ENCODE measurements around the gene C6orf89.

Gene C6orf89, protein sequence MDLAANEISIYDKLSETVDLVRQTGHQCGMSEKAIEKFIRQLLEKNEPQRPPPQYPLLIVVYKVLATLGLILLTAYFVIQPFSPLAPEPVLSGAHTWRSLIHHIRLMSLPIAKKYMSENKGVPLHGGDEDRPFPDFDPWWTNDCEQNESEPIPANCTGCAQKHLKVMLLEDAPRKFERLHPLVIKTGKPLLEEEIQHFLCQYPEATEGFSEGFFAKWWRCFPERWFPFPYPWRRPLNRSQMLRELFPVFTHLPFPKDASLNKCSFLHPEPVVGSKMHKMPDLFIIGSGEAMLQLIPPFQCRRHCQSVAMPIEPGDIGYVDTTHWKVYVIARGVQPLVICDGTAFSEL

DNA sequence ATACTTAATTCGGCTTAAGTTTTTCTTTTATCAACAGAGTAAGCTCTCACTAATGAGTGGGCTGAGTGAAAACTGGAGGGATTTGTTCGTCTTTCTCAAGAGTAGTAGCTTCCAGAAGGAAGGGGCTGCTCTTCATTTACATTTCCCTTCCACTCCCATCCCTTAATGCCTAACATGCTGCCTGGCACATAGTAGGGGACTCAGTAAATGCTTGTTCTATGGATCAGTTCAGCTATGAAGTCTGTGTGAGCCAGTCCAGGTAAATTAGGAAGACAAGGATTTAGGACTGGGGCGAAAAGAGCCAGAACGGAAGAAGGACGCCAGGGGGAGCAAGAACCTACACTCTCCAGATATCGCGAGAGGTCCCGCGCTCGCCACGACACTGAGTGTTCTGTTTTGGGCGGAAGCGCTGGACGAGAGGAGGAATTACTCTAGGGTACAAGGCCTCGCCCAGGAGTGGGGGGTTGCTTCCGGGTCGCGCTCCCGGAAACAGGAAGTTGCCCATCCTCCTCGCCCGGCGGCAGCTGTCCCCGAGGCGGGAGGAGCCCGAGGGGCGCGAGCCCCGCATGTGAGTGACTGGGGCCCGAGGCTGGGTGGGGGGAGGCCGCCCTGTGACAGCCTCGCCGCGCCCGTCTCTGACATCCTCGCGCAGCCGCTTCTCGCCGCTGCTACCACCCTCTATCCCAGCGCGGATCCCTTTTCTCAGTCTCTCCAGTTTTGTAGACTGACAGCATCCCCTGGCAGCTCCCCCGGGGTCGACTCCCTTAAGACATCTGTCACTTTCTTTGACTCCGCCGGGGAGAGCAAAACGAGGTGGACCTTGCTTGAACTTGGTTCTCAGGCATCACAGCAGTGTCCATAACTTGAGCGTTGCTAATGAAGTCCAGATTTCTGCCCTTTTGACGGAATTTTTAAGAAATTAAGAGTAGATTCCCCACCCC, at the start of gene C6orf89:
TSS of gene C6orf89 (plus strand) at position 492 of the 941 bp plus-strand sequence. CDS start 13,493 bp downstream, outside the sequence.
- DNase-seq: peak; percentile 98

DNA sequence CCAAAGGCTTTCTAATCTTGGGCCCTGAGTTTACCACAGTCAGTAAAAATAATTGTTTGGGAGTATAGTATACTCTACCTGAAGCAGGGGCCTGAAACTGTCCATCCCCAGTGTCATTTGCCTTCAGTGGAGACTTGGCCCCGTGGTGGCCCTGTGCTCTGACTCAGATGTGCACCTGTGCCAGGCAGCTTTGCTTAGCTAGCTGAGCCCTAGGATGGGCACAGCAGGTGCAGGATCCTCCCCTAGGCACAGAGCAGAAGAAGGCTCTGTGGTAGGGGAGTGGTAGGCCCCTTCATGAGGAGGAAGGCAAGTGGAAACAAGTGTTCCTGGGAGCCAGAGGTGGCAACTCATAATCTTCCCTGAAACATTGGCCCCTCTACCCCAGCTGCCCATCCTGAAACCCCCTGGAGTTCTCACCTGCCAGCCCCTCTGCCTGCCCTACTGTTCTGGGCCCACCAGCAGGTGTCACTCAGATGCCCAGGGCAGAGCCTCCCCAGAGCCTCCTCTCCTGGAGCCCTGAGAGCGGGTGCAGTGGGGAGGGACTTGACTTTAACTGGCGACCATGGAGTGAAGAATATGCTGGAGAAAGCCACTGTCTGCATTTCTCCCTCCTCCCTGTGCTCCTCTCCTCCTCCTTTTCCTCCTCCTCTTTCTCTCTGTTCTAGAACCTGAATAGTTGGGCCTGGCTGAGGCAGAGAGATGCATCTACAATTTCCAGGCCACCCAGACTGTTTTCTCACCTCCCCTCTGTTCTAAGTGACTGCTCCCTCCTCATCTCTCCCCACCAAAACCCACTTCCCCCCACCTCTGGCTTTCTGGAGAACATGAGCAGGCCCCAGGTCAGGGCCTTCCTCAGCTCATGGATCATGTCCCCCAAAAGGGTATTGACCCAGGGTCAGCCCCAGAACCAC, 49.4 kb upstream of the C6orf89 start:
- DNase-seq: peak; percentile 45

DNA sequence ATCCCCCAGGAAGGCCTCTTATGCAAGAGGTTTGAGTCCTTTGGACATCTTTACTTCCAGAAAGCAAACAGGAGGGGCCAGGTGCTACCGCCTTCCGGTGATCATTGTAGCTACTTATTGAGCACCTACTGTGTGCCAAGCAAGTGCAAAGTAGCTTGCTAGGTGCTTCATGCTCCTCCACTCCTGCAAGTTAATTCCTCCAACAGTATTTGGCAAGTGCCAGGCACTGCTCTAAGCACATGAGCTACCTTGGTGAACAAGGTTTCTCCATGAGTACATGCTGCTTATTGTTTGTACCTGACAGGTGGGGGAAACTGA, 48.8 kb upstream of the C6orf89 start:
- no peak for DNase-seq

DNA sequence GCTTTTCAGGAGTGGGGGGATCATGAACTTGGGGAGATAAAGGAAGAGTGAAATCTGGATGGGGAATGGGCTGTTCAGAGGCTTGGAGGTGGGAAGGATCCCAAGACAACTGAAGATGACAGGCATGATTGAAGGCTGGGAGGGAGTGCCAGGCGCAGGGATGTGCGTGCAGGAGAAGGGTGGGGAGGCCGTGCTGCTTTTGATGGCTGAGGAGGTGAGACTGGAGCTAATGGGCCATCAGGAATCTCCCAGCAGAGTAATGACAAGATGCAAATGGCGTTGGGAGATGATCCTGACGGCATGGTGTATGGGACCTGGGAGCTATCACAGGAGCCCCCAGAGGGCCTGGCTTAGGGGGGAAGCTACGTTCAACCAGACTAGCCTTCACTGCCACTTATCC, 48.1 kb upstream of the C6orf89 start:
- no peak for DNase-seq

DNA sequence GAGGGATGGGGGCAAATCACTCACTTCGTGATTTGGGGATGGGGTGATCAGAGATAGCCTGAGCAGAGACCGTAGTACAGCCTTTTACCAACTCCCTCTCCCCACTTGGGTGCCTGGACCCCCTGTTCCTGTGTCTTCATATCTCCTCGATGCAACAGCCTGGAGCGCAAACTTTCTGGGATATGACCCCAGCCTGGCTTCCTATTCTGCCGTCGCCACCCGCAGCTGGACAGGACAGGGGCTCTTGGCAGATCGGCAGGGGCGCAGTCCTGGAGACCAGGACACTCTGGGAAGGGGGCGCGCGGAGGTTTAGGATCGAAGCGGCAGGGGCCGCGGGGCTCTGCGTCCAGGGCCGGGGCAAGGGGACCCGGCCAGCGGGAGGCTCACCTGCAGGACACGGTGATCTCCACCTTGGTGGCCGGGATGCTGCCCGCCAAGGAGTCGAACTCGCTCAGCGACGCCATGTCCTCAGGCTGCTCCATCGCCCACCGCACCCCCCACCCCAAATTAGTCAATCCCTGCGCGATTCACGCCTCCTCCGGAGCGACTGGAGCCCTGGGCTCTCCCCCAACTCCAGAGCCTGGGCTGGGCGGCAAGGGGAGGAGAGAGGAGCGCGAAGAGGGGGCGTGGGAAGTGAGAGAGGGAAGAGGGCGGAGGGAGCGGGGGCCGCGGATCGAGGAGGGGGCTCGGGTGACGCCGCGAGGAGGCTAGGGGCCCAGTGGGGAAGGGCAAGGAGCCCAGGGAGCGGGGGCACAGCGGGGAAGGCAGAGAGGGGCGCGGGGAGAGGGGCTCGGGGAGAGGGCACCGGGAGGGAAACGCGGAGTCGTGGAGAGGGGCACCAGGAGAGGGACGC, 46.6 kb upstream of the C6orf89 start, which contains the start of gene CPNE5:
TSS of gene CPNE5 (minus strand) at position 549 of the 853 bp plus-strand sequence. CDS start at position 482, 67 bp downstream.
- DNase-seq: peak; percentile 11

DNA sequence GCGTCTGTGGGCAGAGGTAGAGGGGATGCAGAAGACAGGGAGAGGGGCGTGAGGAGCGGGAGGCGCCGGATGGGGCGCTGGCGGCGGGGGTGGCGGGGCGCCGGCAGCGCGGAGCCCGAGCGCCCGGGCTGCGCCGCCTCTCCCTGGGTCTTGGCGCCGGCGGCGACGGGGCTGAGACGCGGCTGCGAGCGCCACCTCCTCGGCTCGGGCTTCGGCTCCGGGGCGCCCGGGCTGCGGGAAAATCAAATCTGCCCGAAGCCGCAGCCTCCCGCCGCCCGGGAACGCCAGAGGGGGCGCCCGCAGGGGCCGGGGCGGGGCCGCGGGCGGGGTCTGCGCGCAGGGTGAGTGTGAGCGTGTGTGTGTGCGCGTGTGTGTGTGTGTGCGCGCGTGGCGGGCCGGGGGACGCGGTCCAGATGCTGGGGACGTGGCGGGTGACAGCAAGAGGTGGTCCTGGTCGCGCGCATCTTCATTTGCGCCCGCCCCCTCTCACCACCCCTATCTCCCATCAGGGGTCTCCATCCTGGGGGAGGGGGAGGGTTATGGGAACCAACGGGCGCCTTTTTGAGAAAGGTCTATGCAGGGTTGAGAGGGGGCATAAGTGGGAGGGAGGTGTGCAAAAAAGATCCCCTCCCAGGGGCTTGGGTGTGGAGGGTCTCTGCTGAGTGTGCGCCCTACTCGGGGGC, 45.9 kb upstream of the C6orf89 start:
- DNase-seq: peak; percentile 55

DNA sequence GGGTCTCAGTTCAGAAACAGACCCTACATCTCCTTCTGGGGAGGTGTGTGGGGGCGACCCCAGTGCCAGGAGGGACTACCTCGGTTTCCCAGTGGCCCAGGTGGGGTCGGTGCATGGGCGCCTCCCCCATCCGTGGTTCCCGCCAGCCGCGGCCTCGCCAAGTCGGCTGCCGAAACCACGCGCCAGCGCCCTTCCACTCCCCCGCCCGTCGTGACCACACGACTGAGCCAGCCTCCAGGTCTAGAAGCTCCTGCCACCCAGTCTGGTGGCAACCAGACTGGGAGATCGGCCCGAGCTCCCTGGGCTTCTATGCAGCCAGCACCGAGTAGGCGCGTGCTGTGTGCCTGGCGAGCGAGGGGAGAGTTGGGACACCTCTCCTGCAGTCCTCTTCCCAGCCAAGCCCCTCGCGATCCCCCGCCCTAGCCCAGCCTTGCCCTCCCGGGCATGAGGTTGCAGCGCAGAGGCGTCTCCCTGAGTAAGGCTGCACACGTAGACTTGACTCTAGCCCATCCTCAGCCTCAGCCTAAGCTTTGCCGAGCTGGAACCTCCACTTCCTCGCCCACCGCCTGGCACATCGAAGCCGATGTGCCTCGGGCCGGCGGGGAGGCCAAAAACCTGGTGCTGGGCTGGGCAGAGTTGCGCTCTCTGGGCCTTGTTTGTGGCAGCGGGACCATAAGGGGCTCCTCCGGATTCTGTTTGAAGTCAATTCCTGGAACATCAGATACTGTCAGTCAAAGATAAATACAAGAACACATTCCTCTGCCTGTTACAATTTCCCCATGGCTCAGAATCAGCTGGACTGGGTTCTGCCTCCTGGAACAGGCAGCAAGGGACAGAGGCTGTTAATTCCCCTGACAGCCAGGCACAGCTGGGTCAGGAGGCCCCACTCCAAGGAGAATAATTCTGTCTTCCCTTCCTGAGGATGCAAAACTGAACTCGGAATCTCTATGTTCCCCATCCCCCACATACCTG, 45.0 kb upstream of the C6orf89 start:
- no peak for DNase-seq

DNA sequence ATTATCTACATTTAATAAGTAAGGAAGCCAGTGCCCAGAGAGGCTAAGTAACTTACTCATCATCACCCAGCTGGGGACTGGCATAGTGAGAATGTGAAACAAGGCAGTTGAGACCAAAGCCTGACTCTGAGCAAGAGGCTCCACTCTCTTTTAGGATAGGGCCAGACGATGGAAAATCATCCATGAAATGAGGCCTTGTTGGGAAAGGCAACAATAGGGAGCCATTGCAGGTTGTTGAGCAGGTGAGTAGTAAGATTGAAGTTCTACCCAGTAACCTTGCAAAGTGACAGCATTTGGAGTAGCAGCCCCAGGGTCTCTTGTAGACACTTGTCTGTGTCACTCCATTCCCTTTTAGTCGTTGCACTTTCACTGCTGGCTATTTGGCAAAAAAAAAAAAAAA, 44.0 kb upstream of the C6orf89 start:
- DNase-seq: no peak

DNA sequence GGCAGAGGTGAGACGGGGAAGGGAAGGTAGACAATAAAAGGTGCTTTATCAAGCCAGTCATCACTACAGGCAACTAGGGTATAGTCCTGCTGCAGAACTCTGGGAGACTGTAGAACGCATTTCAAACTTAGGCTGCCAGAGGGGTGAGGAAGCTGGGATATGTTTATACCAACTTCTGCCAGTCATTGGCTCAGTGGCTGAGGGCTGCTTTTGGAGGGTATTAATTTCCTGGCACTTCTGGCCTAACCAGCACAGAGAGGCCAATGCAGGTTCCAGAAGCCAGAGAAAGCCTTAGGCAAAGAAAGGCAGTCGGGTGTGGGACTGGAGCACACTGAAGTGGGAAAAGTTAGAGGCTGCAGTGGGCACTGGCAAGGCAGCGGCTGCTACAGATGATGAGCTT, 42.6 kb upstream of the C6orf89 start:
- no peak for DNase-seq

DNA sequence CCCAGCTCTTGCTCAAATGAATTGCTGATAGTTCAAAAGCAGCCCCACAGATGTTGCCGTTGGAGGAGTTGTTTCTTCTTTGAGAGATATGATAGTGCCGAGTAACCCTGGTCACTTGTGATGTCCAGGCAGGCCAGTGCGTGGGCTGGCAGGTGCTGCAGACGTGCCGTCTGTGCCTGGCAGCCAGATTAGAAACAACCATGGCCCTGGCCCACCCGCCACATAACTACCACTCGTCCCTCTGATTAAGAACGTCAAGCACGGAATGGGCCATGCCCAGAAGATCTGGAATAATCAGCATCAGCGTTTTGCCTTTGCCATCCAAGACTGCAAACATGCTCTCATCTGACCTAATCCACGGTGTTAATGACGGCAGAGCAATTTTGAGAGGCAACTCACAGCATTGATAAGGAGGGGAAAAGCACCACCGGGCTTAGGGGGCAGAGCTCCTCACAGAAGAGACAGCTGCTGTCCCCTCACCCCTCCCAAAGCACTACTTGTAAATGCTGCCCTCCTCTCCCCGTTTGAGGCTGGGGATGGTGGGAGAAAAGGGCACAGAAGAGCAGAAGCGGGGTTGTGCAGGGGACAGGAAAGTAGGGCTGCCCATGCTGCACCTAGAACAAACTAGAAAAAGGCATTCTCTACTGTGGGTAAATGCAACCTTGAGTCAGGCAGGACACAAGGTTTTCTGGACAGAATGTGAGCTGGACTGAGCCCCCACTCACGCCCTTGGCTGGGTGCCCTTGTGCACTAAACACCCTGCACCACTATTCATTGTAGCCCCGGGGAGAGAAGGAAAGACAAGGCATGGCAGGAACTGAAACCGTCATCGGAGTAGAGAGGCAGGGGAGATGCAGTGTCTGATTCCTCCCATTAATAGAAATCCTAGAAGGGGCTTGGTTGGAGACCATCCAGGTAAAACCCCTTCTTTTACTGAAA, 41.3 kb upstream of the C6orf89 start:
- no peak for DNase-seq

DNA sequence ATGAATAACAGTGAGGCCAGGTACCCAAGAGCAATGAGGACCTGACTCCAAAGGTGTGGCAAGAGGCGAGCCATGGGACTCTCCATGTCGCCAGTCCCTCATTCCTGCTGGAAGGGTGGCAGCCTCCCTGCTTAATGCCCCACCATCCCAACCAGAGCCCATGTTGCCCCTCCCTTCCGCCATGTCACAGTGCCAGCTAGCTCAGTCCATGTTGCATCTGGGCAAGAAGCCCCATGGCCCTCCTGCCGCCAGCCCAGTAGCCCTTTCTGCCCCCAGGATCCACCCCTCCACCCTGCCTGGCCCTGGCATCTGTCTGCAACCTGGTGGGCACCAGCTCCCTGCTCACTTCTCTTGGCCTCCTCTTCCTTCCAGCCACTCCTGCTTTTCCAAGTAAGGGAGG, 40.5 kb upstream of the C6orf89 start:
- DNase-seq: no peak

DNA sequence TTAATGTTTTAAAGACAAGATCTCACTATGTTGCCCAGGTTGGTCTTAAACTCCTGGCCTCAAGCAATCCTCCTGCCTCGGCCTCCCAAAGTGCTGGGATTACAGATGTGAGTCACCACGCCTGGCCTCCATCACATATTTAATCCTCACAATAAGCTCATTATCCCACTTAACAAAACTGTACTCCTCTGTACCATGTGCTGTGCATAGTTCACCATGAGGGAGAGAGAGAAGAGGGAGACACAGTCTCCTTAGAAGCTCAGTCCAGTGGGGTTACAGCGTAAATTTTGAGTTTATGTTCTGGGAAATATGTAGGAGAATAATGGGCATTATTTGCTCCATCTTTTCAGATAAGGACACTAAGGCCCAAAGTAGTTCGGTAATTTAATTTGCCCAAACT, 38.6 kb upstream of the C6orf89 start:
- no peak for DNase-seq

DNA sequence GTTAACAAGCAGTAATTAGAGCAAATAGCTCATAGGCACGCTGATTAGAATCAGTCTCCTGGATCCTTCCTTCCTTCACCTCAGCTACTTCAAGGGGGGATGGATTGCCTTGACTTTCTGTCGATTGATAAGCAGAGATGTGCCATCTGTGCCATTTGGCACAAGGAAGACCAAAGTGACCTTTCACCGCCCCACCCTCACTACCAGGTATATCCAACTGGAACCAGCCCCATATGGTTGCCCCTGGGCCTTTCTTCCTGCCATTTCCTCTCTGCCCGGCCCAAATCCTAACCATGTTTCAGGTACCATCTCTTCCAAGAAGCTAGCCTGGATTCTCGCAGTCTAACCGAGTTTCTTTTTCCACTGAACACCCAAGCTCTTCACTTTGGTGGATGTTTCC, 37.8 kb upstream of the C6orf89 start:
- DNase-seq: no peak

DNA sequence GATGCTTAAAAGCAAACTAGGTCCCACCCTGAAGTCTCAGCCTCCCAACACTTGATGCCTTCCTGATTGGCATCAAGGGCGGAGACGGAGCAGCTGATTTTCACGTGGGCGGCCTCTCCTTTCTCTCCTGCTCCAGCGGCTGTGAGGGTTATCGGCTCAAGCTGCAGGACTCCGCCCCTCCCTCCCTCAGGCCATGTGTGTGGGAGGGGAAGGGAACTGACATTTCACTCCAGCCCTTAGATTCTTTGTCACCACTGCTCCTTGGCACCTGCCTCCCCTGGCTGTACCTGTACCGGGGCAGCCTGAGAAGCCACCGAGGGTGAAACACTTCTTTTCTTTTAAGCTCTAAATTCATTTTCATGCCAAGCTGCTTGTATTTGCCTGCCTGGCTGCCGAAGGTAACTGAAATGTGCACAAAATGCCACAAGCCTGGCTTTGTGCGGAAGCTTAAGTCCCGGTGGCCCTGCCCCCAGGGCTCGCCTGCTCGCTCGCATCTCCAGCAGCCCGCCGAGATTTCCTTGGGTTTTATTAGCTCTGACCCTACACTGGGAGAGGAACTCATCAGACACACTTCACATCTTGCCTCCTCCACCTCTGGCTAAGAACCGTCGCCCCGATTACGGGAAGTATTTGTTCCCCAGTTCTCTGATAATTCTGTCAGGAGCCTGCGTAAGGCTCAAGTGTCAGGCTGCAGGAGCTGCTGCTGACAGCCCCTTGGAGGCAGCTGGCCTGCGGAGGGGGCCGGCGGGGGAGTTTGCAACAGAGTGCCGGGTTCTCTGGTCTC, 36.9 kb upstream of the C6orf89 start:
- DNase-seq: no peak

DNA sequence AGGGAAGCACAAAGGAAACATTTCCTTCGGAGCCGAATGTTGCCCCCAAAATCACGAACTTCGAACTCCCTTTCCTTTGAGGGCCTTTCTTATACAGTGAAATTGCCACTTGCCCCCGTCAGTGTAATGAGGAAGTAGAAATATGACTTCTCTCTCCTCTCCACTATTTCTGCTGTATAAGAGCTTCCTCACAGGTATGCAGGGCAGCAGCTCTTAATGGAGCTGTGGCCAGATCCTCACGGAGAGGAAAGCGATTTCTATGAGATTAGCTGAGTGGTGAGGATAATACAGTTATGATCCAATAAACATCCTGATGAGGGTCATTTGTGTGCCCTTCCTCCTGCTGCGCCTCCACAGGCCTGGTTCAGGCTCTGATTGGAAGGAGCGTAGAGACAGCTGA, 35.7 kb upstream of the C6orf89 start:
- DNase-seq: no peak

DNA sequence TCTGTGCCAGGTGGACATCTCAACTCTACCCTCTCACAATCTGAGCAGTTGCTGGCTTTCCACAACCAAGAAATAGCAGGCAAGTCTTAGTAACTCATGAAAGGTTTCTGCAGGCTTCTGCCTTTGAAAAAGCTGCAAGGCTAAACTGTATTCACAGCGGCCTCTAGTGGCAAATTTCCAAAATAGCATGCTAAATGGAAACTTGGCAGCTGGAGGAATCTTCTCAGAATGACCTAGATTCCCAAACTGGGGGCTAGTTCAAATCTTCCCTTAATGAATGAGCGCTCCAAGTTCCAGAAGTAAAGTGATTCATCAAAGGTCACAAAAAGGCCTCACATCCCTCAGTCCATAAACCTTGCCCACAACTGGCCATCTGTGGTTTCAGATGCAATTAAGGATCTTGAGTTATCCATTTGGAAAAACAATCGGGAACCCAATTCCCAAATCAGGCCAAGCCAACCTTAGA, 34.6 kb upstream of the C6orf89 start:
- peak; percentile 62 for DNase-seq

DNA sequence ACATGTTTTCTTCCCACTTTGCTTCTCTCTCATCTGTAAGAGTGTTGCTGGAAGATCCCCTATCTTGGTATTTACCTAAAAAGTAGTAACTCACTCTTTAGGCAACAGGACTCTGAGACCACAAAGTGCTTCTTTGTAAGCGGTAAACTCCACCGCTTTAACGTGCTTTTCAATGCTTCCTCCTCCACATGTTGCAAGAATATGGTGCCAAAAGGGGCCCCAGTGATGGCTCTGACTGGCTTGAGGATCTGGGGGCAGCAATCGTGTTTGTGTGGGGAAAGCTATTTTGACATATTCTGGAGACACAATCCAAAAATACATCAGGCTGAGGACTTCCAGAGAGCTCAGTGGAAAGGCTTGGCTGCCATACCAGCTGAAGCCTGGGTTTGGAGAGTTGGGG, 34.1 kb upstream of the C6orf89 start:
- no peak for DNase-seq
